Measurements from ENCODE around the gene ASB15. TPM values are rescaled to one million over a fixed set of nuclear protein-coding genes. Genes with fewer than 3 reads are reported as not detected.

The ASB15 gene
- total and polyA plus RNA-seq, 2 of the 13 experiments (the other 11 are each of a cell fraction or from before 2014, with no cell fraction given), result not detected

DNA sequence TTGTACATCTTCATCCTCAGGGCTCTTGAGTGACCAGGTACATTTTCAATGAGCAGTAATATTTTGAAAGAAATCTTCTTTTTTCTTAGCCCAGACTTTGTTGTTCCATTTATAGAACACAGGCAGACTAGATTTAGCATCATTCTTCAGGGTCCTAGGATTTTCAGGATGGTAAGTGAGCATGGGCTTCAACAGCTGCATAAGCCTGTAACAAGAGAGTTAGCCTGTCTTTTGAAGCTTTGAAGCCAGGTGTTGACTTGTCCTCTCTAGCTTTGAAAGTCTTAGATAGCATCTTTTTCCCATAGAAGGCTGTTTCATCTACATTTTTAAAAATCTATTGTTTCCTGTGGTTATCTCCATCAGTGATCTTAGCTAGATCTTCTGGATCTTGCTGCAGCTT, 39.5 kb upstream of the ASB15 start (continued):
- TF ChIP-seq, protein P1, sequence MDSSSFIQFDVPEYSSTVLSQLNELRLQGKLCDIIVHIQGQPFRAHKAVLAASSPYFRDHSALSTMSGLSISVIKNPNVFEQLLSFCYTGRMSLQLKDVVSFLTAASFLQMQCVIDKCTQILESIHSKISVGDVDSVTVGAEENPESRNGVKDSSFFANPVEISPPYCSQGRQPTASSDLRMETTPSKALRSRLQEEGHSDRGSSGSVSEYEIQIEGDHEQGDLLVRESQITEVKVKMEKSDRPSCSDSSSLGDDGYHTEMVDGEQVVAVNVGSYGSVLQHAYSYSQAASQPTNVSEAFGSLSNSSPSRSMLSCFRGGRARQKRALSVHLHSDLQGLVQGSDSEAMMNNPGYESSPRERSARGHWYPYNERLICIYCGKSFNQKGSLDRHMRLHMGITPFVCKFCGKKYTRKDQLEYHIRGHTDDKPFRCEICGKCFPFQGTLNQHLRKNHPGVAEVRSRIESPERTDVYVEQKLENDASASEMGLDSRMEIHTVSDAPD (CRISPR knock-in tag; IDR thresholded peaks at IDR 0.05), result no peak

DNA sequence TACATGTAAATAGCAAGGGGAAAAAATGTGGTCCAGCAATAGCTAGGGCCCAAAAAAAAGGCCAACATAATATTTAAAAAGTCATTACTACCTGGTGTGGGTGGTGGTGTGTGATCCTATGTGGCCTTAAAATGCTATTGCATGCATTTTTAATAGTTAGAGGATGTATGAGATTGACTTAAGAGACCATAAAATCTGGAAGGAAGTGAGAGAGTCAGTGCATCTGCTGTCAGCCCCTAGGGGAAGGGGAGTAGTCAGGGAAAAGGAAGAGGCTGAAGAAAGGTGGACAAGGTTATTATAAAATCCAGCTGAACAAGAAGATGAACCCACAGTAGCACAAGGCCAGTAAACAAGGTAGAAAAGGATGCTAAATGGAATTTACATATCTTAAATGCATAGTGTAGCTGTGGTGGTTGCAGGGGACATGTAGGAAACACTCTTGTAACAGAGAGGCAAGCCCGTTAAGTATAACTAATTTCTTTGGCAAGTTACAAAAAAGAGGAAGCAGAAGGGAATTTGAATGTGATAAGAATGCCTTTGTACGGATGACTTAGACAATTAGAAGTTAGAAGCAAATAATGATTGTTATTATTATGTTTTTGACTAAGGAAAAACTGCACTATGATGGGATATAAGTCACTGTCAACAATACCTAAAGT, 32.1 kb upstream of the ASB15 start:
- H3K36me3 ChIP-seq (replicated peaks in 1 of 2; ENCODE audit: control insufficient read depth in 1 of 2, insufficient read depth in 2 of 2, low read length in 2 of 2), result no peaks in the 10 kb centered on the region
- no peaks in the 10 kb centered on the region for H3K4me1 ChIP-seq (ENCODE audit: insufficient read depth, low read length)
- FAIRE-seq (no peak), DNase-seq (ENCODE audit: low spot score) (no peak), ATAC-seq (no peak)
- no peaks in the 10 kb centered on the region for H3K79me2 ChIP-seq (ENCODE audit: insufficient read depth, low read length)
- in situ Hi-C loops (cut with HindIII; ENCODE audit: extremely low pct_ligation_motif_present, low pct_unique_long_range_greater_than_20kb) (no loop called here), intact Hi-C loops (cut with micrococcal nuclease; ENCODE audit: unreplicated experiment) (no loop called here)
- no TSS peak for BruUV-seq (replicated peaks)
- no peaks in the 10 kb centered on the region for H3K9me3 ChIP-seq (ENCODE audit: low read length)
- POLR2A ChIA-PET, result no interaction called here
- no peak overlapping the region for H3K4me2 ChIP-seq (ENCODE audit: low read depth, low read length)
- CTCF ChIA-PET (ENCODE audit: low intra/inter-chr PET ratio, low total read pairs), result no interaction called here
- H3K27me3 ChIP-seq (ENCODE audit: control insufficient read depth in 1 of 2, insufficient read depth in 2 of 2, low read length in 2 of 2), result no peaks in the 10 kb centered on the region
- H3K9ac ChIP-seq (ENCODE audit: insufficient read depth, low read depth, low read length), result no peak overlapping the region
- no peaks in the 10 kb centered on the region for H4K20me1 ChIP-seq (ENCODE audit: insufficient read depth, low read length)
- 0% methylated on average over 2 of the region's 2 CpGs for WGBS (ENCODE audit: low lambda C conversion rate)
- H3K27ac ChIP-seq (ENCODE audit: extremely low read length, insufficient read depth, low read length), result no peak overlapping the region
- no peak overlapping the region for H3K4me3 ChIP-seq (replicated peaks in 1 of 3; ENCODE audit: insufficient read depth in 1 of 3, low read depth in 2 of 3, low read length in 3 of 3)
- H2AFZ ChIP-seq (ENCODE audit: low read length), result no peak overlapping the region
- TF ChIP-seq GFI1 (CRISPR knock-in tag; IDR thresholded peaks at IDR 0.05; ENCODE audit: borderline replicate concordance) (no peak), CBX5 (CRISPR knock-in tag; IDR thresholded peaks at IDR 0.05; ENCODE audit: borderline replicate concordance) (no peak), ETV5 (CRISPR knock-in tag; IDR thresholded peaks at IDR 0.05; ENCODE audit: borderline replicate concordance) (no peak), RFX5 (IDR thresholded peaks at IDR 0.05; ENCODE audit: low read depth, low read length) (no peak), SOX5 (CRISPR knock-in tag; IDR thresholded peaks at IDR 0.05; ENCODE audit: borderline replicate concordance) (no peak), TCF7 (IDR thresholded peaks at IDR 0.05; ENCODE audit: low read depth) (no peak), ZNF644 (CRISPR knock-in tag; IDR thresholded peaks at IDR 0.05; ENCODE audit: low read depth) (no peak), KLF9 (CRISPR knock-in tag; IDR thresholded peaks at IDR 0.05; ENCODE audit: low read depth) (no peak)
- TF ChIP-seq, protein P2, sequence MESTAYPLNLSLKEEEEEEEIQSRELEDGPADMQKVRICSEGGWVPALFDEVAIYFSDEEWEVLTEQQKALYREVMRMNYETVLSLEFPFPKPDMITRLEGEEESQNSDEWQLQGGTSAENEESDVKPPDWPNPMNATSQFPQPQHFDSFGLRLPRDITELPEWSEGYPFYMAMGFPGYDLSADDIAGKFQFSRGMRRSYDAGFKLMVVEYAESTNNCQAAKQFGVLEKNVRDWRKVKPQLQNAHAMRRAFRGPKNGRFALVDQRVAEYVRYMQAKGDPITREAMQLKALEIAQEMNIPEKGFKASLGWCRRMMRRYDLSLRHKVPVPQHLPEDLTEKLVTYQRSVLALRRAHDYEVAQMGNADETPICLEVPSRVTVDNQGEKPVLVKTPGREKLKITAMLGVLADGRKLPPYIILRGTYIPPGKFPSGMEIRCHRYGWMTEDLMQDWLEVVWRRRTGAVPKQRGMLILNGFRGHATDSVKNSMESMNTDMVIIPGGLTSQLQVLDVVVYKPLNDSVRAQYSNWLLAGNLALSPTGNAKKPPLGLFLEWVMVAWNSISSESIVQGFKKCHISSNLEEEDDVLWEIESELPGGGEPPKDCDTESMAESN (CRISPR knock-in tag; conservative IDR thresholded peaks at IDR 0.05), result no peak
- TF ChIP-seq, protein P3, sequence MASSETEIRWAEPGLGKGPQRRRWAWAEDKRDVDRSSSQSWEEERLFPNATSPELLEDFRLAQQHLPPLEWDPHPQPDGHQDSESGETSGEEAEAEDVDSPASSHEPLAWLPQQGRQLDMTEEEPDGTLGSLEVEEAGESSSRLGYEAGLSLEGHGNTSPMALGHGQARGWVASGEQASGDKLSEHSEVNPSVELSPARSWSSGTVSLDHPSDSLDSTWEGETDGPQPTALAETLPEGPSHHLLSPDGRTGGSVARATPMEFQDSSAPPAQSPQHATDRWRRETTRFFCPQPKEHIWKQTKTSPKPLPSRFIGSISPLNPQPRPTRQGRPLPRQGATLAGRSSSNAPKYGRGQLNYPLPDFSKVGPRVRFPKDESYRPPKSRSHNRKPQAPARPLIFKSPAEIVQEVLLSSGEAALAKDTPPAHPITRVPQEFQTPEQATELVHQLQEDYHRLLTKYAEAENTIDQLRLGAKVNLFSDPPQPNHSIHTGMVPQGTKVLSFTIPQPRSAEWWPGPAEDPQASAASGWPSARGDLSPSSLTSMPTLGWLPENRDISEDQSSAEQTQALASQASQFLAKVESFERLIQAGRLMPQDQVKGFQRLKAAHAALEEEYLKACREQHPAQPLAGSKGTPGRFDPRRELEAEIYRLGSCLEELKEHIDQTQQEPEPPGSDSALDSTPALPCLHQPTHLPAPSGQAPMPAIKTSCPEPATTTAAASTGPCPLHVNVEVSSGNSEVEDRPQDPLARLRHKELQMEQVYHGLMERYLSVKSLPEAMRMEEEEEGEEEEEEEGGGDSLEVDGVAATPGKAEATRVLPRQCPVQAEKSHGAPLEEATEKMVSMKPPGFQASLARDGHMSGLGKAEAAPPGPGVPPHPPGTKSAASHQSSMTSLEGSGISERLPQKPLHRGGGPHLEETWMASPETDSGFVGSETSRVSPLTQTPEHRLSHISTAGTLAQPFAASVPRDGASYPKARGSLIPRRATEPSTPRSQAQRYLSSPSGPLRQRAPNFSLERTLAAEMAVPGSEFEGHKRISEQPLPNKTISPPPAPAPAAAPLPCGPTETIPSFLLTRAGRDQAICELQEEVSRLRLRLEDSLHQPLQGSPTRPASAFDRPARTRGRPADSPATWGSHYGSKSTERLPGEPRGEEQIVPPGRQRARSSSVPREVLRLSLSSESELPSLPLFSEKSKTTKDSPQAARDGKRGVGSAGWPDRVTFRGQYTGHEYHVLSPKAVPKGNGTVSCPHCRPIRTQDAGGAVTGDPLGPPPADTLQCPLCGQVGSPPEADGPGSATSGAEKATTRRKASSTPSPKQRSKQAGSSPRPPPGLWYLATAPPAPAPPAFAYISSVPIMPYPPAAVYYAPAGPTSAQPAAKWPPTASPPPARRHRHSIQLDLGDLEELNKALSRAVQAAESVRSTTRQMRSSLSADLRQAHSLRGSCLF (CRISPR knock-in tag; IDR thresholded peaks at IDR 0.05; ENCODE audit: borderline replicate concordance), result no peak
- TF ChIP-seq, protein P4, sequence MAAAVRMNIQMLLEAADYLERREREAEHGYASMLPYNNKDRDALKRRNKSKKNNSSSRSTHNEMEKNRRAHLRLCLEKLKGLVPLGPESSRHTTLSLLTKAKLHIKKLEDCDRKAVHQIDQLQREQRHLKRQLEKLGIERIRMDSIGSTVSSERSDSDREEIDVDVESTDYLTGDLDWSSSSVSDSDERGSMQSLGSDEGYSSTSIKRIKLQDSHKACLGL (CRISPR knock-in tag; IDR thresholded peaks at IDR 0.05), result no peak
- TF ChIP-seq, protein P5, sequence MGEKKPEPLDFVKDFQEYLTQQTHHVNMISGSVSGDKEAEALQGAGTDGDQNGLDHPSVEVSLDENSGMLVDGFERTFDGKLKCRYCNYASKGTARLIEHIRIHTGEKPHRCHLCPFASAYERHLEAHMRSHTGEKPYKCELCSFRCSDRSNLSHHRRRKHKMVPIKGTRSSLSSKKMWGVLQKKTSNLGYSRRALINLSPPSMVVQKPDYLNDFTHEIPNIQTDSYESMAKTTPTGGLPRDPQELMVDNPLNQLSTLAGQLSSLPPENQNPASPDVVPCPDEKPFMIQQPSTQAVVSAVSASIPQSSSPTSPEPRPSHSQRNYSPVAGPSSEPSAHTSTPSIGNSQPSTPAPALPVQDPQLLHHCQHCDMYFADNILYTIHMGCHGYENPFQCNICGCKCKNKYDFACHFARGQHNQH (CRISPR knock-in tag; IDR thresholded peaks at IDR 0.05), result no peak
